Measurements from ENCODE around the gene NODAL.

NODAL gene

DNA sequence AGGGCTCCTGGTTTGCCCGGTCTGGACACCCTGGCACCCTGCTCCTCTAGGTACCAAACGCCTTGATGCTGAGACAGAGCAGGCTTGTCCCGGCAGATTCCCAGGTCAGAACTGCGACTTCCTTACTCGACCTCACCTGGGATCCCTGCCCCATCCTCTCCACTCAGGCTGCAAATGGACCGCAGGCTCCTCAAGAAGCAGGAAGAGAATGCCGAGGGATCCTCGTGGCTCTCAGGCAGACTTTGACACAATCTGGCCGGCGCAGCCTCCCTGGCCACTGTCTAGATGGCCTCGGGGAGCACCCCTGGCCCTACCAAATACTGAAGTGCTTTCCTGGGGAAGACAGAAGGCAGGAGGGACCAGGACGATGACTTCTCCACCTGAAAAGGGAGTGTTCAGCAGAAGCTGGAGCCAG, 421 bp upstream of the NODAL start:
- no peak for TF ChIP-seq CSRNP3 (CRISPR knock-in tag; IDR thresholded peaks at IDR 0.05)
- no peak for TF ChIP-seq POU6F1 (CRISPR knock-in tag; IDR thresholded peaks at IDR 0.05; ENCODE audit: borderline replicate concordance, low read depth)
- no peak for TF ChIP-seq ESRRG (CRISPR knock-in tag; IDR thresholded peaks at IDR 0.05)
- TF ChIP-seq TOX (CRISPR knock-in tag; IDR thresholded peaks at IDR 0.05; ENCODE audit: borderline replicate concordance), result no peak
- no peak for TF ChIP-seq ZNF70 (CRISPR knock-in tag; IDR thresholded peaks at IDR 0.05)
- TF ChIP-seq BACH2 (CRISPR knock-in tag; IDR thresholded peaks at IDR 0.05; ENCODE audit: borderline replicate concordance), result no peak
- no peak for TF ChIP-seq ZC3H10 (CRISPR knock-in tag; IDR thresholded peaks at IDR 0.05)
- TF ChIP-seq ARNTL (CRISPR knock-in tag; IDR thresholded peaks at IDR 0.05; ENCODE audit: borderline replicate concordance, low read depth), result no peak
- TF ChIP-seq ZFP3 (CRISPR knock-in tag; IDR thresholded peaks at IDR 0.05), result no peak
- TF ChIP-seq CSDC2 (CRISPR knock-in tag; IDR thresholded peaks at IDR 0.05), result no peak
- TF ChIP-seq GLIS3 (CRISPR knock-in tag; IDR thresholded peaks at IDR 0.05), result no peak
- TF ChIP-seq OSR1 (CRISPR knock-in tag; IDR thresholded peaks at IDR 0.05), result no peak
- no peak for TF ChIP-seq RARB (CRISPR knock-in tag; IDR thresholded peaks at IDR 0.05)
- no peak for TF ChIP-seq SNAI2 (CRISPR knock-in tag; IDR thresholded peaks at IDR 0.05)
- TF ChIP-seq ZFP30 (CRISPR knock-in tag; IDR thresholded peaks at IDR 0.05), result no peak
- no peak for TF ChIP-seq TSHZ2 (CRISPR knock-in tag; IDR thresholded peaks at IDR 0.05)
- no peak for TF ChIP-seq ISL1 (CRISPR knock-in tag; IDR thresholded peaks at IDR 0.05)
- TF ChIP-seq ZNF8 (CRISPR knock-in tag; IDR thresholded peaks at IDR 0.05), result no peak
- TF ChIP-seq, protein P1, sequence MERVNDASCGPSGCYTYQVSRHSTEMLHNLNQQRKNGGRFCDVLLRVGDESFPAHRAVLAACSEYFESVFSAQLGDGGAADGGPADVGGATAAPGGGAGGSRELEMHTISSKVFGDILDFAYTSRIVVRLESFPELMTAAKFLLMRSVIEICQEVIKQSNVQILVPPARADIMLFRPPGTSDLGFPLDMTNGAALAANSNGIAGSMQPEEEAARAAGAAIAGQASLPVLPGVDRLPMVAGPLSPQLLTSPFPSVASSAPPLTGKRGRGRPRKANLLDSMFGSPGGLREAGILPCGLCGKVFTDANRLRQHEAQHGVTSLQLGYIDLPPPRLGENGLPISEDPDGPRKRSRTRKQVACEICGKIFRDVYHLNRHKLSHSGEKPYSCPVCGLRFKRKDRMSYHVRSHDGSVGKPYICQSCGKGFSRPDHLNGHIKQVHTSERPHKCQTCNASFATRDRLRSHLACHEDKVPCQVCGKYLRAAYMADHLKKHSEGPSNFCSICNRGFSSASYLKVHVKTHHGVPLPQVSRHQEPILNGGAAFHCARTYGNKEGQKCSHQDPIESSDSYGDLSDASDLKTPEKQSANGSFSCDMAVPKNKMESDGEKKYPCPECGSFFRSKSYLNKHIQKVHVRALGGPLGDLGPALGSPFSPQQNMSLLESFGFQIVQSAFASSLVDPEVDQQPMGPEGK (CRISPR knock-in tag; IDR thresholded peaks at IDR 0.05; ENCODE audit: borderline replicate concordance), result no peak
- ATAC-seq, result no peak

- peak; percentile 37 for ATAC-seq
- TF ChIP-seq PPARA (CRISPR knock-in tag; IDR thresholded peaks at IDR 0.05; ENCODE audit: borderline replicate concordance) (no peak), CSDC2 (CRISPR knock-in tag; IDR thresholded peaks at IDR 0.05) (no peak), CREB5 (CRISPR knock-in tag; IDR thresholded peaks at IDR 0.05; ENCODE audit: low read depth) (no peak), ZFP3 (CRISPR knock-in tag; IDR thresholded peaks at IDR 0.05) (no peak), ZFP30 (CRISPR knock-in tag; IDR thresholded peaks at IDR 0.05) (no peak), TCF4 (CRISPR knock-in tag; IDR thresholded peaks at IDR 0.05; ENCODE audit: borderline replicate concordance) (no peak), TOX (CRISPR knock-in tag; IDR thresholded peaks at IDR 0.05; ENCODE audit: borderline replicate concordance) (no peak), ZNF565 (CRISPR knock-in tag; conservative IDR thresholded peaks at IDR 0.05; ENCODE audit: low read depth) (no peak), ISL1 (CRISPR knock-in tag; IDR thresholded peaks at IDR 0.05) (no peak)
Observed at GRCh38 chr10:70440296-70441160, 953 bp downstream of the NODAL start.

All from SK-N-SH treated with all-trans-retinoic acid at 6 μM for 48 hours (cell line).